Measurements from ENCODE around the gene BRICD5.

DNA sequence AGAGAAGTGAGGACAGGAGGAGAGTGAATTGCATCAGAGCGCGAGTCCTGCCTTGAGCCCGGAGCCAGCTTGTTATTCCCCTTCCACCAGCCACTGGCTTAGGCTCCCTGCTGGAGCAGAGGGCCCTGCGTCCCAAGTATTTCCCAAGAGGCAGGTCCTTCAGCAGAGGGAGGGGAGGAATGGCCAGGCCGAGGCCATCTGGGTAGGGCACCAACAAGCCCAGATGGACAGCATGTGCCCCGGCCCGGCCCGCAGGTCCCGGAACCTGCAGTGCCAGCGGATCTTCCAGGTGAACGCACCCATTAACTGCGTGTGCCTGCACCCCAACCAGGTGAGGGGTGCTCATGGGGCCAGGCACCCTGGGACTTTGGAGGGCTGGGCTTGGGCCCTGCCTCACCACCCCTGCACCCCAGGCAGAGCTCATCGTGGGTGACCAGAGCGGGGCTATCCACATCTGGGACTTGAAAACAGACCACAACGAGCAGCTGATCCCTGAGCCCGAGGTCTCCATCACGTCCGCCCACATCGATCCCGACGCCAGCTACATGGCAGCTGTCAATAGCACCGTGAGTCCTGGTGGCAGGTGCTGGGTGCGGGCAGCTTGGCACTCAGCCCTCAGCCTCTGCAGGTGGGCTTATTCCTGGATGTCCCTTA is 3.8 kb downstream of the BRICD5 start:
- TF ChIP-seq POLR2A (IDR thresholded peaks at IDR 0.05) (no peak), EP300 (IDR thresholded peaks at IDR 0.05) (no peak), POLR2AphosphoS5 (IDR thresholded peaks at IDR 0.05) (no peak)
- TF ChIP-seq, protein P1, sequence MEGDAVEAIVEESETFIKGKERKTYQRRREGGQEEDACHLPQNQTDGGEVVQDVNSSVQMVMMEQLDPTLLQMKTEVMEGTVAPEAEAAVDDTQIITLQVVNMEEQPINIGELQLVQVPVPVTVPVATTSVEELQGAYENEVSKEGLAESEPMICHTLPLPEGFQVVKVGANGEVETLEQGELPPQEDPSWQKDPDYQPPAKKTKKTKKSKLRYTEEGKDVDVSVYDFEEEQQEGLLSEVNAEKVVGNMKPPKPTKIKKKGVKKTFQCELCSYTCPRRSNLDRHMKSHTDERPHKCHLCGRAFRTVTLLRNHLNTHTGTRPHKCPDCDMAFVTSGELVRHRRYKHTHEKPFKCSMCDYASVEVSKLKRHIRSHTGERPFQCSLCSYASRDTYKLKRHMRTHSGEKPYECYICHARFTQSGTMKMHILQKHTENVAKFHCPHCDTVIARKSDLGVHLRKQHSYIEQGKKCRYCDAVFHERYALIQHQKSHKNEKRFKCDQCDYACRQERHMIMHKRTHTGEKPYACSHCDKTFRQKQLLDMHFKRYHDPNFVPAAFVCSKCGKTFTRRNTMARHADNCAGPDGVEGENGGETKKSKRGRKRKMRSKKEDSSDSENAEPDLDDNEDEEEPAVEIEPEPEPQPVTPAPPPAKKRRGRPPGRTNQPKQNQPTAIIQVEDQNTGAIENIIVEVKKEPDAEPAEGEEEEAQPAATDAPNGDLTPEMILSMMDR (IDR thresholded peaks at IDR 0.05) = no peak
